ENCODE measurements around the gene TMEM109.

TMEM109 gene

GRCh38 chr11:60939301-60939700 is 25.3 kb downstream of the TMEM109 start:
- no peak for DNase-seq (ENCODE audit: low read depth in 2 of 3, low spot score in 2 of 3)

GRCh38 chr11:60939855-60940254 is 25.9 kb downstream of the TMEM109 start:
- DNase-seq (ENCODE audit: low read depth in 2 of 3, low spot score in 2 of 3) = no peak

GRCh38 chr11:60941371-60942119 is 27.6 kb downstream of the TMEM109 start:
- no peak for DNase-seq (ENCODE audit: low read depth in 2 of 3, low spot score in 2 of 3)

GRCh38 chr11:60942219-60942618 is 28.3 kb downstream of the TMEM109 start:
- no peak for DNase-seq (ENCODE audit: low read depth in 2 of 3, low spot score in 2 of 3)

- DNase-seq (ENCODE audit: low read depth in 2 of 3, low spot score in 2 of 3) = no peak
Observed at GRCh38 chr11:60942970-60943565, 29.1 kb downstream of the TMEM109 start.

- DNase-seq (ENCODE audit: low read depth in 2 of 3, low spot score in 2 of 3) = no peak
Observed at GRCh38 chr11:60944490-60945294, 30.7 kb downstream of the TMEM109 start.

GRCh38 chr11:60945295-60945667 is 31.3 kb downstream of the TMEM109 start:
- DNase-seq (ENCODE audit: low read depth in 2 of 3, low spot score in 2 of 3) = no peak

- DNase-seq (ENCODE audit: low read depth in 2 of 3, low spot score in 2 of 3) = no peak
Observed at GRCh38 chr11:60946601-60947264, 32.8 kb downstream of the TMEM109 start.

- no peak for DNase-seq (ENCODE audit: low read depth in 2 of 3, low spot score in 2 of 3)
Observed at GRCh38 chr11:60947700-60948099, 33.7 kb downstream of the TMEM109 start.

- DNase-seq (ENCODE audit: low read depth in 2 of 3, low spot score in 2 of 3) = no peak
Observed at GRCh38 chr11:60948250-60948649, 34.3 kb downstream of the TMEM109 start.

- no peak for DNase-seq (ENCODE audit: low read depth in 2 of 3, low spot score in 2 of 3)
Observed at GRCh38 chr11:60950024-60950423, 36.1 kb downstream of the TMEM109 start.

GRCh38 chr11:60950933-60951605 is 37.1 kb downstream of the TMEM109 start:
- DNase-seq (ENCODE audit: low read depth in 2 of 3, low spot score in 2 of 3) = no peak

- no peak for DNase-seq (ENCODE audit: low read depth in 2 of 3, low spot score in 2 of 3)
Observed at GRCh38 chr11:60951606-60951903, 37.6 kb downstream of the TMEM109 start.

GRCh38 chr11:60951904-60952741 is 38.2 kb downstream of the TMEM109 start, which contains the start of gene SLC15A3:
SLC15A3 (minus strand) TSS chr11:60952176; CDS start chr11:60951551, 625 bp downstream.
- DNase-seq (ENCODE audit: low read depth in 2 of 3, low spot score in 2 of 3) = no peak

GRCh38 chr11:60952742-60953170 is 38.8 kb downstream of the TMEM109 start:
- no peak for DNase-seq (ENCODE audit: low read depth in 2 of 3, low spot score in 2 of 3)

GRCh38 chr11:60953781-60954180 is 39.8 kb downstream of the TMEM109 start:
- no peak for DNase-seq (ENCODE audit: low read depth in 2 of 3, low spot score in 2 of 3)

GRCh38 chr11:60954421-60954820 is 40.5 kb downstream of the TMEM109 start:
- no peak for DNase-seq (ENCODE audit: low read depth in 2 of 3, low spot score in 2 of 3)

- no peak for DNase-seq (ENCODE audit: low read depth in 2 of 3, low spot score in 2 of 3)
Observed at GRCh38 chr11:60955571-60955970, 41.6 kb downstream of the TMEM109 start.

- DNase-seq (ENCODE audit: low read depth in 2 of 3, low spot score in 2 of 3) = no peak
Observed at GRCh38 chr11:60957188-60957587, 43.2 kb downstream of the TMEM109 start.

GRCh38 chr11:60959431-60959830 is 45.5 kb downstream of the TMEM109 start:
- no peak for DNase-seq (ENCODE audit: low read depth in 2 of 3, low spot score in 2 of 3)
